Gastroesophageal sphincter (tissue), 2 donors: Measurements from ENCODE around the gene WNT7B.

Experiments
- POLR2A ChIP-seq, 2 donors: fragments of 450-650 bp; IDR thresholded peaks; one replicate each; pipeline ENCODE4 v1.6.1; 2017; ENCODE audit warnings: antibody characterized with exemption in 2 of 2, mild to moderate bottlenecking in 2 of 2, moderate library complexity in 1 of 2
- POLR2AphosphoS5 ChIP-seq: sonication (generic); formaldehyde crosslinking; IDR thresholded peaks from one replicate; pipeline ENCODE4 v1.6.1; 2017; ENCODE audit warnings: antibody characterized with exemption

DNA sequence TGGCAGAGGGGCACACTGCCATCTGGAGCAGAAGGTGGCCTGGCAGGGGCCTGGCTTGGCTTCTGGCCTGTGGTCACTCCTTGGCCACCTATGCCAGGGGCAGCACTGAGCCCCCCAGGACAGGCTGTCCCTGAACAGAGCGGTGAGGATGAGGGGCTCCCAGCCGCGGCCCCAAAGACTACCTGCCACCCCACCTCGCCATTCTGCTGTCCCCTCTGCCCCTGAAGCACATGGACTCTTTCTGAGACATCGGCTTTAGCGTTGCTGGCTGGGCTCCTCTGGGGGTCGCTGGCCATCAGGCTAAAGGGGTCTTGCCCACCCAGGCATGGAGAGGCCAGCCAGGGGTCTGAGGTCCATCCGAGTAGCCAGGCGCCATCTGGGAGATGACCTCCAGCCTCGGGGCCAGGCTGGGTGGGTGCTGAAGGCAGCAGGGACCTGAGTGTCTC lies 87.8 kb downstream of the WNT7B start:
- TF ChIP-seq POLR2A (IDR thresholded peaks at IDR 0.05) (no peak), POLR2AphosphoS5 (no peak)
